ENCODE results near the gene TMPRSS7.

GRCh38 chr3:112119962-112120836 lies 85.7 kb downstream of the TMPRSS7 start:
- TF ChIP-seq CTCF (IDR thresholded peaks at IDR 0.05; ENCODE audit: borderline replicate concordance, extremely low read depth, low read length, poor library complexity, severe bottlenecking) (no peak), EZH2 (IDR thresholded peaks at IDR 0.05; ENCODE audit: borderline replicate concordance, low read depth, low read length, severe bottlenecking) (no peak)

All from DND-41 (cell line).